Activated CD4-positive, alpha-beta T cell treated with anti-CD3 and anti-CD28 coated beads, Interleukin-2, amount 50 U/mL, for 24 hours (primary cell): ENCODE results near the gene RHBDD3.

Experiments
- DNase-seq, 2 donors: peaks; one replicate each; pipeline ENCODE4 v3.0.0-alpha.2; 2020; ENCODE audit warnings: low read depth in 1 of 2, low spot score in 1 of 2

Gene RHBDD3

GRCh38 chr22:29269731-29270474 is 2.1 kb upstream of the RHBDD3 start:
- DNase-seq: no peak

DNA sequence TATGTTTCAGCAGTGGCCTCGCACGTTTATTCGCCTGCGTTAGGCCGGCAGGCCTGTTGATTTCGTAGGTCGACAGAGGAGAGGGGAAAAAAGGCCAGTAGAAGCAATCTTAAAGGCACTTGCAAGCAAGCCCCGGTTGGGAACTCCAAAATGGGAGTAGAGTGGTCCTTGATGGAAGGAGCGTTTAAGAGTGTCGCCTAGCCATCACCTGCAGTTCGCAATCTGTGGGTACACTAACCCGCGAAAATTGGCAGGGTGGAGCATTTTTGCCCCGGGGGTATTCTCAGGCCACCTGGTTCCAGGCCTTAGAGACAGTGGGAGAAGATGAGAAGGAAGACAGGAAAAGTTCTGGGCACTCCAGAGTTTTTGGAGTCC is 1.4 kb upstream of the RHBDD3 start:
- no peak for DNase-seq

DNA sequence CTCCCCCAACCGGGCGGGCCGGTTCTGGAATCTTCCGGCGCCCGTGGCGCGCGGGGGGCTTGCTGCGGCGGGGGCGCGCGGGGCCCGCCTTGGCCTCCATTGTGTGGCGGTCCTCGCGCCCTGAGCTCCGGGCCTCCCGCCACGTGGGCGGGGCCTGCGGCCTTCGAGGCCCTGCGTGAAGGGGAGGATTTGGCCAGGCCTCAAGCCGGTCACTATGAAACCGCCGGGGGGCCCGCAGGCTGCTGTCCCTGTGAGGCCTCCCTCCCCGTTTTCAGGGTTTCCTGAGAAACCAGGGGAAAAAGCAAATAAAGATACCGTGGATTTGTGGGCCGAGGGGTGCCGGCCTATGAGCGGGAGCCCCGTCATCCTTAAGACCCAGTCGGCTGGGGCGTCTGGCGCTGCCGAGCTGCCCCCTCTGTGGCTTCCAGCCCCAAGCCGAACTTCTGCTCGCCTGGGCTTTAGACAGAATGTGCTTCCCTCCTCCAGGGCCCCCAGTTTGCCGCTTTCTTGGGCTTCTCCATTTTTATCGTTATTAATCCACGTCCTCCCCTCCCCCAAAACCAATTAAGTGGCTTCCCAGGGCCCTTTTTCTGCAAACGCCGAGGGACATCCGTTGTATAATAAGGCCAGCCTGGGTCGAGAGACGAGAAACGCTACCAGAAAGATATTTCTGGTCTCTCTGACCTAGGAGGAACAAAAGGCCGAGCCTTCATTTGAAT is 889 bp upstream of the RHBDD3 start:
- DNase-seq: peak in 1 of 2 donors; percentile 10

DNA sequence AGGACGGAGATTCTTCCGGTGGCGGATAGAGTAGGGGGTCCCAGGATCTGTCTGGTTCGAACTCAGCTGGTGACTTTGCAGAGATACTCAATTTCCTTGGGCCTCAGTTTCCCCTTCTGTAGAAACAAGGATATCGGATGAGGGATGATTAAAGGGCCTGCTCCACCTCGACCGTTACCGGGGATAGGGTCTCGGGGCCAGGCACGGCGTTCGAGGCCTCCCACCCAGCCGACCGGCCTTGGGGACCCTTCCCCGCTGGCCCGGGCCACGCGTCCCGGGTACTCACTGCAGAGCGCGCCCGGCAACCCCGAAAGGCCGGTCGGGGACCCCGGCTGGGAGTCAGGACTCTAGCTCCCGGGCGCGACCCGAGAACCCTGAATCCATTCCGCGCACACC is 321 bp downstream of the RHBDD3 start:
- no peak for DNase-seq

- DNase-seq: no peak
Measured at GRCh38 chr22:29266564-29267461, 968 bp downstream of the RHBDD3 start.

- DNase-seq: no peak
Measured at GRCh38 chr22:29265929-29266328, 1.9 kb downstream of the RHBDD3 start.

DNA sequence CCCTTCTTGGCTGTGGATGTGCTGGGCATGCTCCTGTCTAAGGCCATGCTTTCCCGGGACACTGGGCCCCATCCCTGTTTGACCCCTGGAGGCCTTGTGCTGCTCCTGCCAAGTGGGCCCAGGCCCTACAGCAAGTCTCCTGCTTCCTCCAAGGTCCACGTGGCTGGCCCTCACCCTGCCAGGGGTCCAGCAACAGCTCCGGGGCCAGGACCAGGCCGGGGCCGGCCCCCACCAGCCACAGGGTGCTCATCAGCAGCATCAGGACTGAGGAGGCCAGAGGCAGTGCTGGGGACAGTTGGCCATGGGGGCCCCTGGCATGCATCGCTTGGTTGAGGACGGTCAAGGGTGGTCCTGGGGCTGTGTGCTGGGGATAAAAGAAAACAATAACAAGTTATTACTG is 2.5 kb downstream of the RHBDD3 start:
- no peak for DNase-seq

- DNase-seq: no peak
Measured at GRCh38 chr22:29263791-29264276, 3.9 kb downstream of the RHBDD3 start.

- DNase-seq: no peak
Measured at GRCh38 chr22:29260601-29261315, 7.0 kb downstream of the RHBDD3 start.

- no peak for DNase-seq
Measured at GRCh38 chr22:29260031-29260560, 7.7 kb downstream of the RHBDD3 start.

DNA sequence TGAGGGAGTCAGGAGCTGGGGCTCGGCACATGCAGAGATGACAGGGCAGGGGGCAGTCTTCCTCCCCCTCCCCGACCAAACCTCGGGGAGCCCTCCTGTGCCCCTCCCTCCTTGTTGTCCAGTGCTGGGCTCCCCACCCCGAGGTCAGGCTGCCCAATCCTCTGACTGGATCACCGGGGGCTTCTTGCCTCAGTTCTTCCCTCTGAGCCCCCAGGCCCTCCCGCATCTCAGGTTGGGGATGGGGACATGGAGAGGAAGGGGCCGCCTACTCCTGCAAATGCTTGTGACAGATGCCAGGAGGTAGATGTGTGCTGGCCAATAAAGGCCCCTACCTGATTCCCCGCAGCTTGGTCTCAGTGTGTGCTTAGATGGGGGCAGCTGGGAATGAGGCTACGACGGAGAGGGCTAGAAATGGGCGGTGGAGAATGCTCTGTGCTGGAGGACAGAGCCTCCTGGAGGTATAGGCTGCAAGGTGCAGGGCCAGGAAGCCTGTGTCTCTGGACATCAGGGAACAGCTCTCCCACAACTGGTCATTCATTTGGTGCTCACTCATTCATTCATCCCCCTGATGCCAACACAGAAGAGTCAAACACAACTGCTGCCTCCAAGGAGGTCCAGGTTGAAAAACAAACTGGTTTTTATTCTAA is 8.4 kb downstream of the RHBDD3 start:
- no peak for DNase-seq

- DNase-seq: no peak
Measured at GRCh38 chr22:29258407-29259252, 9.2 kb downstream of the RHBDD3 start.

DNA sequence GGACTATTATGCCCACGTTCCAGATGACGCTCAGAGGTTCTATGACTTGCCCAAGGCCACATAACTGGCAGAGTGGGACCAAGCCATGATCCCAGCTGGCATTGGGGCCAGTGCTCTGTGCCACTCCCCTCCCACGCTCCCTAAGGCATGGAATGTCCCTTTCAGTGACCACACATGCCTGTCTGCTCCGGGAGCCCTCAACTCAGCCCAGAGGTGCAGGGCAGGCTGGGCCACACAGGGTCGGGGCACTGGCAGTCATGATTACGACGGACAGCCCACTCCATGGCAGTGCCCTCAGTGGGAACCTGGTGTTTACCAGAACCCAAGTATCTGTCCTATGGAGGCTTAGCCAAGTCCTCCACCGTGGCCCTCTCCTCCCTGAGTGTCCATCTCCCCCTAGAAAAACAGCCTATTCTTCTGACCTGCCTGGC is 10.0 kb downstream of the RHBDD3 start:
- no peak for DNase-seq

GRCh38 chr22:29256606-29257325 is 11.0 kb downstream of the RHBDD3 start:
- DNase-seq: no peak

DNA sequence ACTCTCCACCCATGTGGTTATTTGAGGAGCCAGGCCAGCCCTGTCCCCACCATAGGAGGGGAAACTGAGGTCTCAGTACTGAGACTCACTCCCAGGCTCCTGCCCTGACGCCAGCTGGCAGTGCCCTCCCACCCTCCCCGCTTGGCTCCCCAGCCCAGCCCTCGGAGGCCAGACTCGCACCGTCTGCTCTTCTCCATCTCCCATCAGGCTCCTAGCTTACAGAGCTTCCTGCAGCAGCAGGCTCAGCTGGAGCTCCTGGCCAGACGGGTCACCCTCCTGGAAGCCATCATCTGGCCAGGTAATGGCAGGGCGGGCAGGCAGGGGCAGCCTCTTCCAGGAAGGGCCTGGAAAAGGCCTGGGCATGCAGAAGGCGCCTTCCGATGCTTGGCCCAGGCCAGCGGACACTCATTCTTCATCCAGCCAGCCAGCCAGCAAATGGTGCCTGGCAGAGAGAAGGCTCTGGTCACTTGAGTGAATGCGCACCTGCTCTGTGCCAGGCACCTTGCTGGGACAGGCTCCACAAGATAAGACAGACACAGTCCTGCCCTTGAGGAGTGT is 12.6 kb downstream of the RHBDD3 start:
- no peak for DNase-seq

- DNase-seq: no peak
Measured at GRCh38 chr22:29254286-29254660, 13.5 kb downstream of the RHBDD3 start.

- DNase-seq: no peak
Measured at GRCh38 chr22:29253561-29254285, 14.1 kb downstream of the RHBDD3 start.
